Measurements from ENCODE around the gene RPLP2.

Gene RPLP2

DNA sequence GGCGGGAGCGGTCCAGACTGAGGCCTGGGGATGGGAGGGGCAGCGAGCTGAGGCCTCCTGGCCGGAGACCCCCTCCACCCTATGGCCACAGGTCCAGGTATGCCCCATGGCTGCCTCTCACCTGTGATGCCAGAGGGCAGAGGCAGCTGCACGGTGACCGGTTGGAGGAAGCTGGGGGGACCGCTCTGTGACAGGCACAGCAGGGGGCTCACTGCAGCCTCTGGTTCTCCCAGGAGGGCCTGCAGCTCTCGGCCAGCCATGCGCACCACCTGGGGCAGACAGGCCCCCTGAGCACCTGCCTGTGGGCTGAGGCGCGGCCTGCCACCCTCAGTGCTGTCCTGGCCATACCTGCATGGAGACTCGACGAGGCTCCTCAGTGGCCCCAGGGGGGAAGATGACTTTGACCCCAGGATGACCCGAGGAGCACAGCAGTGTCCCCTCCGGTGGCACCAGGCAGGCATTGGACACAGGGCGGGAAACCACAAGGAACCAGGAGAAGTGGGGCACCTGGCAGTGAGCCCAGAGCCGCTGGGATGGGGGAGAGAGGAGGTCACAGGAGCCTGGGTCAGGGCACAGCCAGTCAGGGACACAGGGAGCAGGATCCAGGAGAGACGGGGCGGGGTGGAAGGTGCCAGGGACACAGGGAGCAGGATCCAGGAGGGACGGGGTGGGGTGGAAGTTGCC lies 8.5 kb upstream of the RPLP2 start:
- no peaks in the 10 kb centered on the region for H3K36me3 ChIP-seq
- no peak for DNase-seq
- no peaks in the 10 kb centered on the region for H3K9me3 ChIP-seq
- H3K27me3 ChIP-seq: no peaks in the 10 kb centered on the region
- H3K4me3 ChIP-seq (ENCODE audit: low read depth, low read length): no peak overlapping the region
- H3K4me1 ChIP-seq: peaks cover 9% of the 10 kb centered on the region; the same call in 1 of the 2 replicates
- TF ChIP-seq, protein P1, sequence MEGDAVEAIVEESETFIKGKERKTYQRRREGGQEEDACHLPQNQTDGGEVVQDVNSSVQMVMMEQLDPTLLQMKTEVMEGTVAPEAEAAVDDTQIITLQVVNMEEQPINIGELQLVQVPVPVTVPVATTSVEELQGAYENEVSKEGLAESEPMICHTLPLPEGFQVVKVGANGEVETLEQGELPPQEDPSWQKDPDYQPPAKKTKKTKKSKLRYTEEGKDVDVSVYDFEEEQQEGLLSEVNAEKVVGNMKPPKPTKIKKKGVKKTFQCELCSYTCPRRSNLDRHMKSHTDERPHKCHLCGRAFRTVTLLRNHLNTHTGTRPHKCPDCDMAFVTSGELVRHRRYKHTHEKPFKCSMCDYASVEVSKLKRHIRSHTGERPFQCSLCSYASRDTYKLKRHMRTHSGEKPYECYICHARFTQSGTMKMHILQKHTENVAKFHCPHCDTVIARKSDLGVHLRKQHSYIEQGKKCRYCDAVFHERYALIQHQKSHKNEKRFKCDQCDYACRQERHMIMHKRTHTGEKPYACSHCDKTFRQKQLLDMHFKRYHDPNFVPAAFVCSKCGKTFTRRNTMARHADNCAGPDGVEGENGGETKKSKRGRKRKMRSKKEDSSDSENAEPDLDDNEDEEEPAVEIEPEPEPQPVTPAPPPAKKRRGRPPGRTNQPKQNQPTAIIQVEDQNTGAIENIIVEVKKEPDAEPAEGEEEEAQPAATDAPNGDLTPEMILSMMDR (IDR thresholded peaks at IDR 0.05; ENCODE audit: low read depth, low read length): no peak

DNA sequence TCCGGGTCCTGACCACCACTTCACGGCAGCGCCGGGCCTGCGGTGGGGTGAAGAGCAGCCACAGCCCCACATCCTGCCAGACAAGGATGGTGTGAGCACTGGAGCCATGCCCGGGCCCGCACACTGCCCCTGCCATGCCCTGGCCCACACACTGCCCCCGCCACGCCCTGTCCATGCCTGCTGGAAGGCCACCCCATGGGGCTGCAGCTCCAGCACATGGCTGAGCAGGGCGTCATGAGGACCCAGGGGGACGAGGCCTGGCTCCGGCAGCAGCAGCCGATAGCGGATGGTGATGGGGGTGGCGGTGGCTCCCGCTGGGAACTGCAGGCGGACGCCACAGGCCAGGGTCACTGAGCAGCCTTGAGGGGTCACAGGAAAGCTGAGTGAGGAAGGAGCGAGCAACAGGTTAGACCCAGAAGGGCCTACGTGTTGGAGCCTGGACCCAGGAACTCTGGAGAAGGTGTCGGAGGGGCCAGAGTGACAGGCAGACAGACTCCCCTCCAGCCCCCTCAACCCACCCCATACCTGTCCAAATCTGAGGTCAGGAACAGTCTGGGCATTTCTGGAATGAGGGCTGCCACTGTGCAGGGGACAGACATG lies 7.6 kb upstream of the RPLP2 start:
- no peaks in the 10 kb centered on the region for H3K9me3 ChIP-seq
- H3K36me3 ChIP-seq: no peaks in the 10 kb centered on the region
- no peak overlapping the region for H3K4me3 ChIP-seq (ENCODE audit: low read depth, low read length)
- DNase-seq: no peak
- peaks cover 4% of the 10 kb centered on the region; the same call in 1 of the 2 replicates for H3K4me1 ChIP-seq
- no peaks in the 10 kb centered on the region for H3K27me3 ChIP-seq
- TF ChIP-seq, protein P1 (IDR thresholded peaks at IDR 0.05; ENCODE audit: low read depth, low read length): no peak

DNA sequence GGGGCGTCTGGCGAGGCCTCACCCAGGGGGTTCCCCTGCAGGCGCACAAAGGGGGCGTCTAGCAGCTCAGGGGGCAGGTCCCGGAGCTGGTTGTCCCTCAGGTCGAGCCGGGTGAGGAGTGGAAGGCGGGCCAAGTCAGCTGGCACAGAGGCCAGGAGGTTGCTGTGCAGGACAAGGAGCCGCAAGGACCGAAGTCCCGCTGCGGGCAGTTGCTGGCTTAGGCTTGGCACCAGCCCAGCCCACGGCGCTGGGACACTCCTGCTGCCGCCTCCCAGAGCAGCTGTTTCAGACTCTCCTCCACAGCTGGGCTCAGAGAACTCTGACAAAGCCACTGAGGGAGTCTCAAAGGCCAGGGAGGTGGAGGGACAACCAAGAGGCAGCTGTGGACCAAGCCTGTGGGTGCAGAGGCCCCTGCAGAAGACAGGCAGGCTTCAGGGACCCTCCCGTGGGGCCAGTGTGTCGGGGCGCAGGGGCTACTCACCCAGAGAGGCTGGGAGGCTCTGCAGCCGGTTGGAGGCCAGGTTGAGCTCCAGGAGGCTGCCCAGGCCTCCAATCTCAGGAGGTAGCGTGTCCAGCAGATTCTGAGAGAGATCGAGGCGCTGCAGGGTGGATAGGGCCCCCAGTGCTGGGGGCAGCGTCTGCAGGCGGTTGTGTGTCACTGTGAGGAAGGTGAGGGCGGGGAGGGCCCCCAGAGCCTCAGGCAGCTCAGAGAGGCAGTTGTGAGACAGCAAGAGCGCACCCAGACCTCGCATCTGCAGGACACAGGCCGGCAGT lies 6.9 kb upstream of the RPLP2 start:
- TF ChIP-seq, protein P1 (IDR thresholded peaks at IDR 0.05; ENCODE audit: low read depth, low read length): no peak
- peaks cover 4% of the 10 kb centered on the region; the same call in 1 of the 2 replicates for H3K4me1 ChIP-seq
- DNase-seq: no peak
- no peak overlapping the region for H3K4me3 ChIP-seq (ENCODE audit: low read depth, low read length)
- H3K27me3 ChIP-seq: no peaks in the 10 kb centered on the region
- no peaks in the 10 kb centered on the region for H3K9me3 ChIP-seq
- H3K36me3 ChIP-seq: no peaks in the 10 kb centered on the region

DNA sequence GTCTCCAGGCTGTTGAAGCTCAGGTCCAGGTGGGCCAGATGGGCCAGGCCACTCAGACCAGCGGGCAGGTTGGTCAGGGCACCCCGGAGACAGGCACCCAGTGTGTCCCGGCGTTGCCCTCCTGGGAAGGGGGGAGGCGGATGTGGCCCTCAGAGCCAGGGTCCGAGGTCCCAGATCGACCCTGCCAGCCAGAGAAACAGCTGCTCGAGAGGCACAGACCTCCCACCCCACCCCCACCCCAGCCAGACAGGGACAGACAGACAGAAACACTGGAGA lies 6.4 kb upstream of the RPLP2 start:
- Histone ChIP-seq H3K9me3 (no peaks in the 10 kb centered on the region), H3K27me3 (no peaks in the 10 kb centered on the region), H3K36me3 (no peaks in the 10 kb centered on the region), H3K4me3 (ENCODE audit: low read depth, low read length) (no peak overlapping the region), H3K4me1 (peaks cover 4% of the 10 kb centered on the region; the same call in 1 of the 2 replicates)
- TF ChIP-seq, protein P1 (IDR thresholded peaks at IDR 0.05; ENCODE audit: low read depth, low read length): no peak
- no peak for DNase-seq

DNA sequence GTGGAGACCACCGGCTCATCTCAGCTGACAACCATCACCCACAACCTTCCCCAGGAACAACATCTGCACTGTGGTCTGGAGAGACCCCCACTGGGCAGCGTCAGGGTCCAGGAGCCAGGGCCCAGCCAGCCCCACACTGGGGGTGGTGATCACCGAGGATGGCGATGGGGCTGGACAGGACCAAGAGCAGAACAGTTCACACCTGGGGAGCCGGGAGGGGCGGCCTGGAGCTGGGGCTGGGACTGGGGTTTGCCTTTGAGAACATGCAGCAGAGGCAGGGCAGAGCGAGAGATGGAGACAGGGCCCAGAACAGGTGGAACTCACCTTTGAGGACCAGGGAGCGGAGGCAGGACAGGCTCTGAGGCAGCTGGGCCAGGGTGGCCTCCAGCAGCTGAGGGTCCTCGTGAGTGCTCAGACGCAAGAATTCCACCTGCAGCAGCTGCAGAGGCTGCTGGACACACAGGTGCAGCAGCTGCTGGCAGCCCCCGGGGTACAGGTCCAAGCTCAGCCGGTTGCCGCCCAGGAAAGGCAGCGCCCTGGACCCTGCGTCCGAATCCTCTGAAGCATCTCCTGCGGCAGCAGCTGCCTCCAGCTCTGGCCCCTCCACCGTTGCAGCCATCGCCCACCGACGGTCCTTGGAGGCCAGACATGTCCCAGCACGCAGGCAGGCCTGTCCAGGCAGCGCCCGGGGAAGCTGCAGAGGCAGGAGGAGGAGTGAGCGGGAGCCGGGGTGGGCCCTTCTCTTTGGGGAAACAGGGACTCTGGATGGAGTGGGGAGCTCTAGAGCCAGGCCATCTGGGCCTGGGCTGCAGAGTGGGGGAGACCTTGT lies 5.8 kb upstream of the RPLP2 start:
- Histone ChIP-seq H3K36me3 (no peaks in the 10 kb centered on the region), H3K27me3 (no peaks in the 10 kb centered on the region), H3K4me1 (peaks cover 4% of the 10 kb centered on the region; the same call in 1 of the 2 replicates), H3K9me3 (no peaks in the 10 kb centered on the region), H3K4me3 (ENCODE audit: low read depth, low read length) (peak overlapping the region; percentile 41; the same call in 1 of the 2 replicates)
- TF ChIP-seq, protein P1 (IDR thresholded peaks at IDR 0.05; ENCODE audit: low read depth, low read length): no peak
- DNase-seq: no peak
